Endothelial cell of umbilical vein (primary cell): Measurements from ENCODE around the gene ZNF142.

ENCODE experiments used
- EZH2 ChIP-seq: IDR thresholded peaks from 2 replicates; pipeline ENCODE4 v1.6.1; 2012; ENCODE audit warnings: borderline replicate concordance, low read depth, mild to moderate bottlenecking, moderate library complexity, low read length, inconsistent platforms; ENCODE audit not compliant: severe bottlenecking
- FOS ChIP-seq: IDR thresholded peaks from 2 replicates; pipeline ENCODE4 v1.6.1; 2011; ENCODE audit warnings: mild to moderate bottlenecking, low read length, moderate library complexity, borderline replicate concordance; ENCODE audit not compliant: insufficient read depth
- GATA2 ChIP-seq: IDR thresholded peaks from 2 replicates; pipeline ENCODE4 v1.7.0; 2011; ENCODE audit warnings: low read depth, mild to moderate bottlenecking, moderate library complexity, mixed read lengths, low read length; ENCODE audit not compliant: insufficient read length, insufficient read depth
- JUN ChIP-seq: IDR thresholded peaks from 2 replicates; pipeline ENCODE4 v1.6.1; 2011; ENCODE audit warnings: borderline replicate concordance, low read depth; ENCODE audit not compliant: insufficient read length, insufficient read depth
- MAX ChIP-seq: IDR thresholded peaks from 2 replicates; pipeline ENCODE4 v1.6.1; 2011; ENCODE audit not compliant: insufficient read depth, insufficient read length
- MYC ChIP-seq: IDR thresholded peaks from one replicate; pipeline ENCODE4 v1.6.1; 2011; ENCODE audit warnings: mild to moderate bottlenecking, low read depth, low read length
- POLR2A ChIP-seq: IDR thresholded peaks from 2 replicates; pipeline ENCODE4 v1.6.1; 2012; ENCODE audit warnings: low read depth, mild to moderate bottlenecking, control low read depth, low read length
- POLR2AphosphoS5 ChIP-seq: IDR thresholded peaks from 2 replicates; pipeline ENCODE4 v1.6.1; 2012; ENCODE audit warnings: low read depth, mild to moderate bottlenecking, control low read depth, low read length, moderate library complexity; ENCODE audit not compliant: insufficient read depth
- TF ChIP-seq, protein P1 (sequence below), 2 donors: IDR thresholded peaks; 1 replicate in 1 of 2; 2 replicates in 1 of 2; pipeline ENCODE4 v1.5.1; 2011; ENCODE audit warnings: low read length in 2 of 2, mild to moderate bottlenecking in 2 of 2, moderate library complexity in 2 of 2, control low read depth in 1 of 2, inconsistent platforms in 1 of 2, low read depth in 1 of 2; ENCODE audit not compliant: insufficient read depth in 1 of 2; ENCODE audit errors: extremely low read depth in 1 of 2

DNA sequence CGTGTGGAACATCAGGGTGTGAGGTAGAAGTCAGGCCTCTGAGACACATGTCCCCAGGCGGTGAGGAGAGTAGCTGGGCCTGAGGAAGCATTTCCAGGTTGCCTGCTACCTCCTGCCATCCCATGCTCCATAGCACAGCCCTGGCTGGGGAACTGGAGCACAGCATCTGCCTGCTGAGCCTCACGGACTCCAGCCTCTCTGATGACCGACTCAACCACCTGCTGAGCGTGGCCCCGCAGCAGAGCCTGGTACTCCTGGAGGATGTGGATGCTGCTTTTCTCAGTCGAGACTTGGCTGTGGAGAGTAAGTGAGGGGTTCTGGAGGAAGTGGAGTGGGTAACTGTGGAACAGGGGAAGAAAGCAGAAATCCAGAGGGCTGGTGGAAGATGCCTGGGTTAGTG lies 3.0 kb upstream of the ZNF142 start:
- TF ChIP-seq GATA2 = no peak
- TF ChIP-seq, protein P1, sequence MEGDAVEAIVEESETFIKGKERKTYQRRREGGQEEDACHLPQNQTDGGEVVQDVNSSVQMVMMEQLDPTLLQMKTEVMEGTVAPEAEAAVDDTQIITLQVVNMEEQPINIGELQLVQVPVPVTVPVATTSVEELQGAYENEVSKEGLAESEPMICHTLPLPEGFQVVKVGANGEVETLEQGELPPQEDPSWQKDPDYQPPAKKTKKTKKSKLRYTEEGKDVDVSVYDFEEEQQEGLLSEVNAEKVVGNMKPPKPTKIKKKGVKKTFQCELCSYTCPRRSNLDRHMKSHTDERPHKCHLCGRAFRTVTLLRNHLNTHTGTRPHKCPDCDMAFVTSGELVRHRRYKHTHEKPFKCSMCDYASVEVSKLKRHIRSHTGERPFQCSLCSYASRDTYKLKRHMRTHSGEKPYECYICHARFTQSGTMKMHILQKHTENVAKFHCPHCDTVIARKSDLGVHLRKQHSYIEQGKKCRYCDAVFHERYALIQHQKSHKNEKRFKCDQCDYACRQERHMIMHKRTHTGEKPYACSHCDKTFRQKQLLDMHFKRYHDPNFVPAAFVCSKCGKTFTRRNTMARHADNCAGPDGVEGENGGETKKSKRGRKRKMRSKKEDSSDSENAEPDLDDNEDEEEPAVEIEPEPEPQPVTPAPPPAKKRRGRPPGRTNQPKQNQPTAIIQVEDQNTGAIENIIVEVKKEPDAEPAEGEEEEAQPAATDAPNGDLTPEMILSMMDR (IDR thresholded peaks at IDR 0.05; ENCODE audit: extremely low read depth in 1 of 2, insufficient read depth in 1 of 2, low read depth in 1 of 2, low read length in 2 of 2) = no peak
- TF ChIP-seq MAX = no peak
- no peak for TF ChIP-seq POLR2A
- no peak for TF ChIP-seq EZH2
- no peak for TF ChIP-seq POLR2AphosphoS5
- no peak for TF ChIP-seq JUN
- no peak for TF ChIP-seq MYC
- no peak for TF ChIP-seq FOS
